ENCODE results near the gene CREB5.
"Not testable (repeated sequence)": the region's sequence is repeated elsewhere in the genome, so short reads cannot be mapped to it uniquely, and the experiment has no call there.

Gene CREB5

DNA sequence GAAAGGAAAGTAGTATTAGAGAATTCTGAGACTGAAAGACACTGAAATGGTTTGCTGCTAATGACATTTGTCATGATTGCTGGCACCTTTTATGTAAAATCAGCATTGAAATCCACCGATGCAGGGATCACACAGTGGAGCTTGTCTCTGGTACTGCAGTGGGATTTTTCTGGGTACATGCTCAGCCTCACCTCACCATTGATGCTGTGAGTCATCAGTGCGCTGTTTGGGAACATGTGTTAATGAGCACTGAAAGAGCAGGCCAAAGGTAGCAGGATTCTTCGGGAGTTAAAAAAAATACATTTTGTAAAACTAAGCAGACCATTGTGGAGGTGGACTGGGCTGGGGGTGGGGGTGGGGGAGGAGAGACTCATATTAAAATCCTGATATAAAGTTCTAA is 174.9 kb downstream of the CREB5 start:
- DNase-seq = no peak

DNA sequence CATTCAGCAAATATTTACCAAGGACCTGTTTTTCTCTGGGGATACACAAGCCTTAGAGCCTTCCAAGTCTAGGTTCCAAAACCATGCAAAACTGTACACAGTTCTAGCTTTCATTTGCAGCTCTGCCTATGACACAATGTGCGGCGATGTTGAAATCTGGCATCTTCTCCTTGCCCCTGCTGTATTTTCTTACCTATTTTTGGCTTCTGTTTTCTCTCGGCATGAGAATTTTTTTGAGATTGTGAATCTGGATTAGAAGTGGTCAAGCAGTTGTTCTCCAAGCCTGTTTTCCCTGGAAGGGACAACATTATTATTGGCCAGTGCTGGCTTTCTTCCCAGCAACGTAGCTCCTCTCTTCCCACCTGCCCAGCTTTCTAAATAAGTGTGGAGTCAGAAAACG is 176.3 kb downstream of the CREB5 start:
- no peak for DNase-seq

DNA sequence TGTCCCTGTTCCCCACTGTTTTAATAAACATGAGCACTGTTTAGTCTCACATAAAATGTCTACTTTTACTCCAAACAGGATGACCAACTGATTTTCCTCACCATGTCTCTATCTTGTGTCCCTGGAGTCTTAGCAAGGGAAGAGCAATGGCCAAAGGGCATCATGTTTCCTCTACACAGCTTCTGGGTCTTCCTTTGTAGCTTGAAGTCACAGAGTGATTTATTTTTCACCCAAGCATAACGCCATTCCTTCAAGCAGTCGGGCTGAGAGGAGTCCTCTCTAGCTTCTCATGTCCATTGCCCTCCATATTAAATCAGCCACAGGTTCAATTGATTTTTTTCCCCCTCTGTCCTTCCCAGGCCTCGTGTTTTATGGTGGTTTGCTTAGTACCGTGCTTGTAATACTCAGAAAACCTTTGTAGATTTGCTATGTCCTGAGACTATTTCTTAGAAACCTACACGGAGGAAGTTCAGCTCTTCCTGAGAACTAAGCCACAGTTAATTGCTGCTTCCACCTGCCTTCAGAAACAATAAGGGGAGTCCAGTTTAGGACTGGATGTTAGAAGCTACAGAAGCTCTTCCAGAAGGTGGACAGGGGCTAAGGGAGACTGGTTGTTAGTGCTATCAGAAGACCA is 178.8 kb downstream of the CREB5 start:
- DNase-seq = no peak

DNA sequence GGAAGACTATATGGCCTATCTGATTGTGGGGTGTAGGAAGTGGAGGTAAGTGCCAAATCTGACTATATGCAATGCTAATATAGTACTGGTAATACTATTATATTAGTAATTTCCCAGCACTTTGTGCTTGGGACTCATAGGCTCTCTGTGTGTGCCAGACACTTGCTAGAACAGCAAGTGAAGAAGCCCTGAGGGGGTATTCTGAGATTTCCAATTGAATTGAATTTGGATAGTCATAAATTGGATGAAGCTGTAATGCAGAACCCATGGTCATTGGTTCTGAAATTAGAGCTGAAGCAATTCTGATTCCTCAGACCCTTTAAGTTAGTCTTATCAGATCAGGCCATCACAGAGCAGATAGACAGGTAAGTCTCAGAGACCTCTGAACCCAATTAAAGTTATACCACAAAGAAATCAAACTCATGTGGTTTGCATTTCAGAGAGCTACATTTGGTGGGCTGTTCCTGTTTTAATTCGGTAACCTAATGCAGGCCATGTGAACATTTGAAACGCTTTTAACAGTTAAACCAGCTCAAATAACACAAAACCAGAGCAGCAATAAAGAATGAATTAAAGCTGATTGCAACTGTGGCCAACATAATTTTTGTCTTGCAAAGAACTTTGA is 179.5 kb downstream of the CREB5 start:
- no peak for DNase-seq

DNA sequence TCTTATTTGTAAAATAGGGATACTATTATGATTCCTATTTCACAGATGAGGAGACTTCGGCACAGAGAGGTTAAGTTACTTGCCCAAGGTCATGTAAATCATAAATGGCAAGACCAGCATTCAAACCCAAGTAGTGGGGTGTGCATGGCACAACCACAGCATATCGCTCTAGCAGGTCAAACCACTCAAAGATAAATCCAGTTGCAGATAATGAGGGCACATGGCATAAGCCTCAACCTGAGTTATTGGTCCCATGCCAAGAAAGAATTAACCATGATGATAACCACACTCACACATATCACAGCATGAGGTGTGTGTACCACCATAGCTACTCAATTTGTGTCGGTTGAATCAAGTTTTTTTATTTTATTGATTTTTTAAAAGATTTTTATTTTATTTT is 180.5 kb downstream of the CREB5 start:
- DNase-seq = no peak

DNA sequence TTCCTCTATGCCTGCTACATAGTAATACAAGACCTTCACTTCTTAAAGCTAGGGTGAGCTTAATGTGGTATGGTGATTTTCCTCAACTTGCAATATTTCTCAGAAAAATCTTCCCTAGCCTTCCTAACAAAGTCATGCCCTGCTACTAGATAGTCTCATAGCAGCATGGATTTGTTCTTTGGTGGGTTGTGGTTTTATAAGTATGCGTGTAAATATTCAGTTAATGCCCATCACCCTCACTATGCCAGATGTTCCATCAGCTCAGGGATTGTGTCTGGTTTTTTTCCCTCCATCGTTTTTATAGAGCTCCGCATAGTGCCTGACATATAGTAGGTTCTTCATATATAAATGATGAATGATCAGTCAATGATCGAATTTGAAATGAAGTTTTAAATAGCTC is 182.8 kb downstream of the CREB5 start:
- no peak for DNase-seq

DNA sequence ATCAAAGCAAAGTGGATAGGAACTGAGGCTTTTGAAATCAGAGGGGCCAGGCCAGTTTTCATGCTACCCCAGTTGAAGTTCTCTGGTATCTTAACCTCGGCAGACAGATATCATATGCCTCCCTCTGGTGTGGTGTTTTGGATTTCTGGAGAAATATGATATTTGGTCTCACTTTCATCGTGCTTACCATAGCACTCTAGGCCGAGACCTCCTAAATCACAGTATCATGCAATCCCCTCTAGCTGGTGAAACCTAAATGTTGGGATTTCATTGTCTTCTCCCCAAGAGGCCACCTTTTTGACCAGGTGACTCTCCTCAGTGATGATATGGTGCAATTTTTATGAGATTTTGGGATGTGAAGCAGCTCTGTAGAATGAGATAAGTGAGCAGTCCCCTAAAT is 183.5 kb downstream of the CREB5 start:
- no peak for DNase-seq

DNA sequence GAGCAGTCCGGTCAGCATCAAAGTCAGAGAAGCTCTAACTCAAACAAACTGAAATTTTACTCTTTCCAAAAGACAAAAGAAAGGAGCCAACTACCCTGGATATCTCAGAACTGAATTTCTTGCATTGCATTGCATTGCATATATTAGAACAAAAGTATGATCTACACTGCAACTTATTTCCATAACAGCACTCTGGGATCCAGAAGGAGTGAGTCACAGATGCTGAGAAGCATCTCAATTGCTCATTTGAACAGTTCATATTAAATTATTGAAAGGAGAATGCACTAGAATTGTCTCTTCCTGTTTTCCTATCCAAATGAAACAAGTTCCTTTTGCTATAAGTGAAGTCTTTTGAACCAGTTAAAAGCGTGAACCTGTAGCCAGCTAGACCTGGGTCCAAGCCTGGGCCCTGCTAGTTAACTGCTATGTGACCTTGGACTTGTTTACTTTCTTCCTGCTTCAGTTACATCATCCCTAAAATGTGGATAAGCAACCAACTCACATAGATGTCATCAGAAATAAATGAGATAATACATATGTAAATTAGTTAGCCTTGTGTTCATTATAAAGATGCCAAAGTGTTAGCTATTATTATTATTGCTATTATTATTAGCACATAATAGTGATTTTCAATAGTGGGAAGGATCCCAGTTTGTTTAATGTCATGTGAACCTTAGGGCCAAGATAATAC is 184.1 kb downstream of the CREB5 start:
- DNase-seq = no peak

DNA sequence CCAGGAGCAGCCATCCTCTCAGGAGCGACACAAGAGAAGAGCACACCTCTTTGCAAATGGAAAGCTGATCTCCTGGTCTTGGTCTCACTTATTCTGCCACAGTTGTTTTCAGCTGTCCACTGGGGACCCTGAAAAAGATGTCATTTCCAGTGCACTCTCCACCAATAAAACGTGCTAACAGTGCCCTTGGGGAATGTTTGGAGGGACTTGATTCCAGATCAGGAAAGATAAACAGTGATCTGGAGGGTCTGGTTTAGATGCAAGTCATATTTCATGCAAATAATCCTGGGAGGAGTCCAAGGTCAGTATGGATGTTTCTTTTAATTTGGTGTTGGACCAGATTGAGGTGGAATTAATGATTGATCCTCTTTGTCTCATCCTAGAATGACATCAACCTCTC is 185.0 kb downstream of the CREB5 start:
- DNase-seq = no peak

DNA sequence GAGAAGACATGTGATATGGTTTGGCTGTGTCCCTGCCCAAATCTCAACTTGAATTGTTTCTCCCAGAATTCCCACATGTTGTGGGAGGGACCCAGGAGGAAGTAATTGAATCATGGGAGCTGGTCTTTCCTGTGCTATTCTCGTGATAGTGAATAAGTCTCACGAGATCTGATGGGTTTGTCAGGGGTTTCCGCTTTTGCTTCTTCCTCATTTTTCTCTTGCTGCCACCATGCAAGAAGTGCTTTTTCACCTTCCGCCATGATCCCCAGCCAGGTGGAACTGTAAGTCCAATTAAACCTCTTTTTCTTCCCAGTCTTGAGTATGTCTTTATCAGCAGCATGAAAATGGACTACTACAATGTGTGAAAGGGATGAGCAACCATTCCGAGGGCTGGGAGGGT is 185.7 kb downstream of the CREB5 start:
- DNase-seq = not testable (repeated sequence)

DNA sequence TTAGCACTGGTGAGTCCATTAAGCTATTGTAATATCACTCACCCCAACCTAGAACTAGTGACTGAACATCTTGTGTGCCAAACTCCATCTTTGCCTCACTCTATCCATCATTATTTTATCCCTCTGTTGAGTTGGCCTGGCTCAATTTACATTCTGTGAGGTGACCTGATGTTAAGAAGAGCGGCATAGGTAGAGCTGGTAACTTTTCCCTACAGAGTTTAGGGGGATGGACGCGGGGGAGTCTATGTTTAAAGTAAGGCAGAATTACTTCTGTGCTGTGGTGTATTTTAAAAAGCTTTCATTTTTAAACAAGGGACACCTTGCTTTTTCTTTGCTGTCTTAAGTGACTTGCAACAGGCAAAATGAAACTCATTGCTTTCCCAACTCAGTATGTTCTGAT is 186.3 kb downstream of the CREB5 start:
- no peak for DNase-seq

DNA sequence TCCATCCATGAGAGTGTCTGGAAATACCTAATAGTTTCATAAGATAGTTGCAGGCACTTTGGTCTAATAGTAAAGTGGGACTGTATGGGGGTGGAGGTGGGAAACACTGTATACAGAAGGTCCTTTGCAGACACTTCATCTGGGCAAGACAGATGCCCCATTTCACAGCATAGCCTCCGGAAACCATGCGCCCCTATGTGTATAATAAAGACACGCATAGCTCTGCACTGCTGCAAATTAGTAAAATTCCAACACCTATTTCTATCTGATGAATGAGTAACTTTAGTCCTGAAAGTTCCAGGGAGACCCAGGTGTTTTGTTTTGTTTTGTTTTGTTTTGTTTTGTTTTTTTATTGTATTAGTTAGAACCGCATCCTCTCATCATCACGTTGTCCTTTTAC is 187.1 kb downstream of the CREB5 start:
- no peak for DNase-seq

DNA sequence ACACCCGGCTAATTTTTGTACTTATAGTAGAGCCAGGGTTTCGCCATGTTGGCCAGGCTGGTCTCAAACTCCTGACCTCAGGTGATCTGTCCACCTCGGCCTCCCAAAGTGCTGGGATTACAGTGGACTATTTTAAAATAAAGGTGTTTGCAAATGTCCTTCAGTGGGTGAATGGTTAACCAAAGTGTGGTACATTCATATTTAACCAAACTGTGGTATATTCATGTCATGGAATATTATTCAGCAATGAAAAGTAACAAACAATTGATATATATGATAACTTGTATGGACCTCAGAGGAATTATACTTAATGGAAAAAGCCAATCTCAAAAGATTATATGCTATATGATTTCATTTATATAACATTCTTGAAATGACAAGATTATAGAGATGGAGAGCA is 190.0 kb downstream of the CREB5 start:
- no peak for DNase-seq

DNA sequence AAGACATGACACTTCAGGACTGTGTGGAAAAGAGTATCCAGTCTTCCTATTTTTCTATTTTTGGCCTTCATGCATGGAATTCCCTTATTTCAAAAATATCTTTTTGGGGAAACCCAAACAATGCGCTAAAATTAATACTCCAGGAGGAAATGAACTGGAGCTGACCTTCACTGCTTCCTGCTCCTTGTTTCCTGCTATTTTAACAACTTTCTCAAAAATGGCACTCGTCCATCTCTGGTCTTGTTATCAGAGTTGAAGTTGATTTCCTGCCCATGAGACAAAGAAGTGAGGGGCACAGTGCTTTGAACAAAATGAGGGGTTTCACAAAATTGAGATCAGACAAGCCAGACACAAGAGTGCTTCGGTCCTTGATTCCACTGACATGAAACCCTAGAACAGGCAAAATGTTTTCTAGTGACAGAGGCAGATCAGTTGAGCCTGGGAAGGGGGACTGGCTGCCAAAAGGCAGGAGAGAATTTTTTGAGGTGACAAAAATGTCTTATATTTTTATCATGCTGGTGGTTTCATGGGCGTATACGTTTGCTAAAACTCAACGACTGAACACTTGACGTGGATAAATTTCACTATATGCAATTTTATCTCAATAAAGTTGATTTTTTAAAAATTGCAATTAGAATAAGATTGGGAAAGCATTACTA is 193.2 kb downstream of the CREB5 start:
- DNase-seq = no peak

DNA sequence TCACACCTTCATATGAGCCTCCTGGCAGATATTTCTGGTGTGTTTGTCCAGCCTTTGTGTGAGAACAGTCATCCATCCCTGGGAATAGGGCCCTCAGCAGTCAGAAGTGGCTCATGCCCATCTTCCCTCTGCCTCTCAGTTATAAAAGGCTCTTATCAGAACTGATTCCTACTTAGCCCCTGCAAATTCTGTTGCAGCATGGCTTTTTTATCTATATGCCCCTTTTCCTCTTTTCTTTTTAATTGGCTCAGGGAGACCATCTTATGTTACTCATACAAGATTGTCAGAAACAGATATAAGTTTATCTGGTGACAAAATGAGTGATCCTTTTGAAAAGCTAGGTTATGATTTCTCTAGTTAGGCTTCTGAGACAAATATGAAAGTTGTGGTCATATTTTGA is 194.1 kb downstream of the CREB5 start:
- DNase-seq = no peak

DNA sequence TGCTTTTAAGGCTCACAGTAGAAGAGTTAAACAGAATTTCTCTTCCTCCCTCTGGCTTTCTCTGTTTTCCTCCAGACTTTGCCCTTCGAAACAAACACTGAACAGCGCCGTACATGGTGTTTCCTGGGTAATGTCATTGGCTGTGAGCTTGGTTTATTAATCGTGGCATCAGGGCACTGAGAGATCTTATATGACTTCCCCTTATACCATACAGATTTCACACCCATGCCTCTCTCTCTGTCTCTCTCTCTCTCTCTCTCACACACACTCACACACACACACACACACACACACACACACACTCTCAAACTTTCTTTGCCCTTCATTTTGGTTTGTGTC is 195.5 kb downstream of the CREB5 start:
- DNase-seq = no peak

DNA sequence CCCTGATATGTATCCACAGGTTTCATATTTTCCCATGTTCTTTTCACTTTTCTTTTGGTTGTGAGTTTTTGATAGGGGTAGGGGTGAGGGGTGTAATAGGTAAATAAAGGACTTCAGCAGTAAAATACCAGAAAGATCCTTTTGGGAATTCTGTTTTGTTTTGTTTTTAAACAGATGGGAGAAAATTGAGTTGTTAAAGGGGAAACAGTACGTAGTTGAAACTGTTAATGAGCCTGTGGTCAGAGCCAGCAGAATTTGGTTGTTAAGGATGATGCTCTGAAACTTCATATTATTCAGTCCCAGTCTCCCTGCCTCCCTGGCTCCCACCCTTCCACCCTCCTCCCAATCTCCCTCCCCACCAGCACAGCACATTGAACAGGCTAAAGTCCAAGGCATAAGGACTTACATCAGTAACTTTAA is 195.9 kb downstream of the CREB5 start:
- DNase-seq = no peak

DNA sequence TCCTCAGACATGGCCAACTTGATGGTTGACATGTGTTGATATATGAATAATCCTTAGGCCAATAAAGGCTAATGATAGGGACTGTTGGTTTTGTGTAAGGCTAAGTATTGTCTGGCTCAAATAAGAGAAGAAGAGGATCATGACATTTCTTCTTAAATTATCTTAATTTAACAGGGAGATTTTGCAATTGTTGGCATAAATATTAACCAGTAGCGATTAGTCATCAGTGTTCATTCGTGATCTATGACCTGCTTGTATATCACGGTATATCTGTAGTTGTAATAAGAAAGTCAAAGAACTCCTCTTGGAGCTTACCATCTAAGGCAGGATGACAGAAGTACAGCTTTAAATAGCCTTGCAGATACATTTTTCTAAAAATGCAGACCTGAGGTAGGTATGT is 196.4 kb downstream of the CREB5 start:
- DNase-seq = no peak

DNA sequence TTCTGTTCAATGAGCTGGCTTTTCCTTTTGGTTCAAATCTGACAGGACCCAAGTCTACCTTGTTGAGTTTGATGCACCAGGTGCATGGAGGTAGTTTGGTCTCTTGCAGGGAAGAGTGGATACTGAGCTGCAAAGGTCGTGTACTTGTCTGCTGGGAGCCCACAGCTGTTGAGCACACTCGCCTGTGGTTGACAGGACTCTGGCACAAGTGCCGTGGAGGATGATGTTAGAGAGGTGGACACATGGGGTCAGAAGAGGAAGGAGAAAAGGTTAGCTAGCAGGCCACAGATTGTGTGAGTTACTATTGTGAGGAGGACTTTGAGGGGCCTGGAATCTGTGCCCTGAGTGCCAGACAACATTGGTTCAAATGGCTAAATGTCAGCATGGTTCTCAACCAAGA is 197.3 kb downstream of the CREB5 start:
- no peak for DNase-seq

DNA sequence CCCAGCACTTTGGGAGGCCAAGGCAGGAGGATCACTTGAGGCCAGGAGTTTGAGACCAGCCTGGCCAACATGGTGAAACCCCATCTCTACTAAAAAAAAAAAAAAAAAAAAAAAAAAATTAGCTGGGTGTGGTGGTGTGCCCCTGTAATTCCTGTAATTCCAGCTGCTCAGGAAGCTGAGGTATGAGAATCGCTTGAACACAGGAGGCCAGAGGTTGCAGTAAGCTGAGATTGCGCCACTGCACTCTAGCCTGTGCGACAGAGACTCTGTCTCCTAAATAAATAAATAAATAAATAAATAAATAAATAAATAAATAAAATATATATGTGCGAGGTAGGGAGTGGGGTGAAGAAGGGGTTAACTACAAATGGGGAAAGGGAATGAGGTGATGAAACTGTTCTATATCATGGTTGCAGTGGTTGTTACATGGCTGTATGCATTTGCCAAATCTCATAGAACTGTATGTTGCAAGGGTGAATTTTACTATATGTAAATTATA is 199.1 kb downstream of the CREB5 start:
- not testable (repeated sequence) for DNase-seq

DNA sequence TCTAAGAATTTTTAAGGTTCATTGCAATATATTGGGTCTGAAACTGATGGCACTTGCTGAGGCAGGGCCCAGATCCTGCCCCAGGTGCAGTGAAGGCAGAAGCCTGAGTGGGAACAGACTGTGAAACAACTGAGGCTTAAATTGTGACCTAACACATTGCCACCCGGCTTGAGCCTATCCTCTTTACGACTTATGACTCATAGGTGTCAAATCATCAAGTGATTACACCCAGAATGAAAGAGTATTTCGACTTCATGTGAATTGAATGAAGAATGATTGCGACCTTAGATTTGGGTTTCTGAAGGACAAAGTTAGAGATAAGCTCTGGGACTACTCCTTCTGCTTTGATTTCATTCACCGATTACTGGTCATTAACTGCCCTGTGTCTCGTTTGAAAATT is 200.9 kb downstream of the CREB5 start:
- no peak for DNase-seq

DNA sequence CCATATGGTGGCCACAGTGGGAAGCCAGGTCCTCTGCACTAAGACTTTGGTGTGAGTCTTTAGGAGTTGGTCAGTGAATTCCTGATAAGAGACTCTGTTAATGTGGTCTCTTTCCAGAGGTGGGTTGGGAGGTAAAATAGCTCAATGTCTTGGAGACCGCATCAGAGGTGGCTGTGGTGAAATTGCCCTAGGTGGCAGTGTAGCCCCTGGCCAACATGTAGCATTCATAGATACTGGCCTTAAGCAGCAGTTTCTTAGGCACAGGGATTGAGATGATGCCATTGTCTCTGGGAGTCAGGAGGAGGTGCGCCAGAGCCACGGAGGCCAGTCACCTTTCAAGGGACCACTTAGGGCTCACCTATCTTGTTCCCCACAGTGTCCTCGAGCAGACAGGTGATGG is 202.8 kb downstream of the CREB5 start:
- DNase-seq = no peak

DNA sequence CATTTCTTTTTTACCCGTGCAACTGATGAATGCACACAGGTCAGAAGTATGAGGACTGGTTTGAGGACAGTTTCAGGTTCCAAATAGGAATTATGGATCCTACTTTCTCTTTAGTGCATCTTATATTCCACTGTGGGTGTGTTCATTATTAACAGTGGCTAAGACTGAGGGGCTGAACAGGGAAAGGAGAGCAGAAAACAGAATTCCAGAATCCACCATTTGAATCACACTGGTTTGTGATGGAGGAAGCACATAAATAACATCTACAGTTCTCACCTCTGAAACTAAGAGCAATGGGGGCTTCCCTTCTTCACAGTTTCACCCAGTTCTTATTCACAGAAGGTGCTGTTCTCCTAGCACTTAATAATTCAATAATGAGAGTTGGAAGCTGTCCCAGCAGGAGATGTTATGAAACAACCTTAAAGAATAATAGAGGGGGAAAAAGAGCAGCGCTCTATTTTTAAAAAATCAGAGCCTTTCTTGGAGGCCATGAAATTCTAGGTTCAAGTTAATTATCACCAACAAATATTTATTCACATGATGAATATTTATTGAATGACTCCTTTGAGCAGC is 205.1 kb downstream of the CREB5 start:
- no peak for DNase-seq

DNA sequence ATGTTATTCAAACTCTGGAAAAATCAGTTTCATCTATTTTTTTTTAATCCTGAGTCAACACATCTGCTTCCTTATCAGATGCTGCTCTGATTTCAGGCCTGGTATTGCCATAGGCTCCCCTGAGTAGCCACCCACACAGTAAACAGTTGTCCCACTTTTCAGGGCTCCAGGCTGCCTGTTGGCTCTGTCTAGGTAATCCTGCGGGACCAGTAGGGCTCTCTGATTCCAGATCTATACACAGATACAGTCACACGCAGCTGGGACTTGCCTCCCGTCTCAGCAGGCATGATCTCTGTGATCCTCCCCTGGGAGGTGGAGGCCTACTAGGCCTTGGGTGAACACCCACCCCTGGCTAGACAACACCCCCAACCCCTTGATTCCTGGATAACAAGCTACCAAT is 206.1 kb downstream of the CREB5 start:
- DNase-seq = no peak
